Liver (tissue), 9 donors: ENCODE results near the gene EPHB2. TPM values are rescaled to one million over a fixed set of nuclear protein-coding genes. Genes with fewer than 3 reads are reported as not detected.
A peak's percentile ranks its signal among the peaks of the same experiment; 100 is the strongest.

Experiments used
- DNase-seq: peaks from one replicate; pipeline ENCODE4 v3.0.0-alpha.2; 2017; ENCODE audit warnings: low spot score
- H3K27ac ChIP-seq, 2 donors: one replicate each; pipeline ENCODE4 v1.7.0; 2013; ENCODE audit warnings: inconsistent platforms in 2 of 2, low read length in 2 of 2, control low read depth in 1 of 2, low read depth in 1 of 2, mild to moderate bottlenecking in 1 of 2
- H3K27me3 ChIP-seq, 4 donors: one replicate each; pipeline versions ENCODE4 v1.6.1 to v1.7.0; 2013; ENCODE audit warnings: low read length in 3 of 4, inconsistent platforms in 1 of 4, mild to moderate bottlenecking in 1 of 4, moderate library complexity in 1 of 4; ENCODE audit not compliant: control insufficient read depth in 4 of 4, insufficient read depth in 4 of 4
- H3K36me3 ChIP-seq, 4 donors: one replicate each; pipeline versions ENCODE4 v1.6.1 to v1.7.0; 2013; ENCODE audit warnings: low read length in 3 of 4, mild to moderate bottlenecking in 3 of 4, low read depth in 1 of 4, moderate library complexity in 1 of 4; ENCODE audit not compliant: control insufficient read depth in 4 of 4, insufficient read depth in 3 of 4
- H3K4me1 ChIP-seq, 4 donors: one replicate each; pipeline versions ENCODE4 v1.6.1 to v1.7.0; 2013; ENCODE audit warnings: low read length in 3 of 4, mild to moderate bottlenecking in 3 of 4, moderate library complexity in 1 of 4; ENCODE audit not compliant: control insufficient read depth in 4 of 4, insufficient read depth in 4 of 4
- H3K4me3 ChIP-seq, 3 donors: one replicate each; pipeline versions ENCODE4 v1.6.1 to v1.7.0; 2013; ENCODE audit warnings: low read length in 3 of 3, control low read depth in 1 of 3, low read depth in 1 of 3, mild to moderate bottlenecking in 1 of 3
- H3K9ac ChIP-seq, 2 donors: one replicate each; pipeline ENCODE4 v1.7.0; 2013; ENCODE audit warnings: low read length in 2 of 2, mild to moderate bottlenecking in 2 of 2, moderate library complexity in 2 of 2, control low read depth in 1 of 2, low read depth in 1 of 2
- H3K9me3 ChIP-seq, 4 donors: one replicate each; pipeline versions ENCODE4 v1.6.1 to v1.7.0; 2013; ENCODE audit warnings: low read length in 3 of 4; ENCODE audit not compliant: control insufficient read depth in 4 of 4
- EGR1 ChIP-seq, 2 donors: IDR thresholded peaks; 2 replicates each; pipeline ENCODE4 v1.6.1; 2016 to 2018; ENCODE audit warnings: antibody characterized with exemption in 2 of 2, low read depth in 2 of 2
- FOXA1 ChIP-seq: IDR thresholded peaks from 2 replicates; pipeline ENCODE4 v1.6.1; 2016; ENCODE audit warnings: antibody characterized with exemption
- FOXA2 ChIP-seq: IDR thresholded peaks from 2 replicates; pipeline ENCODE4 v1.6.1; 2016; ENCODE audit warnings: antibody characterized with exemption
- HNF4A ChIP-seq, 2 donors: conservative IDR thresholded peaks; 2 replicates each; pipeline ENCODE4 v1.6.1; 2016; ENCODE audit warnings: antibody characterized with exemption in 2 of 2, mild to moderate bottlenecking in 2 of 2
- HNF4G ChIP-seq: IDR thresholded peaks from 2 replicates; pipeline ENCODE4 v1.6.1; 2016; ENCODE audit warnings: antibody characterized with exemption
- JUND ChIP-seq, 2 donors: IDR thresholded peaks; 2 replicates each; pipeline ENCODE4 v1.6.1; 2016; ENCODE audit warnings: antibody characterized with exemption in 2 of 2
- NR2F2 ChIP-seq: IDR thresholded peaks from 2 replicates; pipeline ENCODE4 v1.6.1; 2016; ENCODE audit warnings: antibody characterized with exemption
- RAD21 ChIP-seq, 2 donors: IDR thresholded peaks; 2 replicates each; pipeline ENCODE4 v1.6.1; 2016; ENCODE audit warnings: antibody characterized with exemption in 2 of 2, mild to moderate bottlenecking in 2 of 2
- RXRA ChIP-seq, 2 donors: IDR thresholded peaks; 2 replicates each; pipeline ENCODE4 v1.6.1; 2017 to 2018; ENCODE audit warnings: antibody characterized with exemption in 2 of 2, mild to moderate bottlenecking in 1 of 2
- SP1 ChIP-seq: IDR thresholded peaks from 2 replicates; pipeline ENCODE4 v1.6.1; 2018; ENCODE audit warnings: antibody characterized with exemption, mild to moderate bottlenecking
- YY1 ChIP-seq: IDR thresholded peaks from 2 replicates; pipeline ENCODE4 v1.6.1; 2016; ENCODE audit warnings: antibody characterized with exemption, mild to moderate bottlenecking
- WGBS: extraction: QIAGEN DNeasy Blood & Tissue Kit; methylation state at CpG from one replicate; pipeline ENCODE4 v1.1.7; 2013; 5-methylcytosine and 5-hydroxymethylcytosine counted together
- polyA plus RNA-seq, 2 donors: library from polyadenylated mRNA; stranded (reverse) in 1 of 2; unstranded in 1 of 2; fragments of 200-250 nt in 1 of 2; fragments of >200 nt in 1 of 2; fragmentation: Nextera tagmentation in 1 of 2; extraction: Ambion mirVana in 1 of 2; gene quantifications; one replicate each; pipeline versions ENCODE4 v1.2.1 to v1.2.3, GENCODE V29; 2013 to 2015
- total RNA-seq, 2 donors: library from RNA; depleted of rRNA; stranded (reverse); fragments of >200 nt; gene quantifications; one replicate each; pipeline ENCODE4 v1.2.3, GENCODE V29; 2014
- TF ChIP-seq, protein P1 (sequence below): fragments of 150-350 bp; IDR thresholded peaks from 2 replicates; pipeline ENCODE4 v1.5.1; 2017; ENCODE audit warnings: improper control_type of control experiment, low read depth, low read length; ENCODE audit not compliant: missing input control
- TF ChIP-seq, protein P2 (sequence below): IDR thresholded peaks from 2 replicates; pipeline ENCODE4 v1.6.1; 2016; ENCODE audit warnings: antibody characterized with exemption
- TF ChIP-seq, protein P3 (sequence below): IDR thresholded peaks from 2 replicates; pipeline ENCODE4 v1.6.1; 2016; ENCODE audit warnings: antibody characterized with exemption
- TF ChIP-seq, protein P4 (sequence below): IDR thresholded peaks from 2 replicates; pipeline ENCODE4 v1.6.1; 2016; ENCODE audit warnings: antibody characterized with exemption
- donor health status: healthy.
- donor health status: healthy.
- donor health status: healthy.
- donor health status: healthy.
- donor health status: healthy.

EPHB2 gene
- 1 to 10 TPM in 1 of 2 donors, under 1 TPM in 1; 0.47 to 1.0 TPM for total RNA-seq
- under 1 TPM; 0.07 to 0.29 TPM for polyA plus RNA-seq

DNA sequence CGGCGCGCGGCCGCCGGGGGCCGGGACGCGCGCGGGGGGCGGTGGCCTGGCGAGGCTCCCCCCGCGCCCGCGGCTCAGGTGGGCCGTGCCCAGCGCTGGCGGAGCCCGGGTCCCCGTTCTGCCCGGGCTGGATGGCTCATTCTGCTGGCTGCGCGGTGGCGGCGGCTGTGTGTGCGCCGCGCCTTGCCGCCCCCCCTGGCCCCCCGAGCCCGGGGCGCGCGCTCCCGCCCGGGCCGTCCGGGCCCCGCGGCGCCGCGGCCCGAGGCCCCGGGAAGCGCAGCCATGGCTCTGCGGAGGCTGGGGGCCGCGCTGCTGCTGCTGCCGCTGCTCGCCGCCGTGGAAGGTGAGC, at the start of gene EPHB2:
Gene EPHB2 (plus strand): TSS at position 139 of the 349 bp plus-strand sequence. CDS start 144 bp downstream, at position 283.
- Histone ChIP-seq H3K4me1 (peaks cover 3 to 12% (median 5%) of the 10 kb centered on the region in 4 donors), H3K27me3 (peaks cover 0 to 4% (median under 1%) of the 10 kb centered on the region in 4 donors), H3K36me3 (no peaks in the 10 kb centered on the region), H3K9ac (no peak within 1 kb of the TSS), H3K9me3 (no peaks in the 10 kb centered on the region), H3K27ac (no peak within 1 kb of the TSS), H3K4me3 (peak within 1 kb of the TSS in 1 of 3 donors; percentile 71)
- TF ChIP-seq FOXA1: no peak
- no peak for TF ChIP-seq HNF4G
- TF ChIP-seq, protein P1, sequence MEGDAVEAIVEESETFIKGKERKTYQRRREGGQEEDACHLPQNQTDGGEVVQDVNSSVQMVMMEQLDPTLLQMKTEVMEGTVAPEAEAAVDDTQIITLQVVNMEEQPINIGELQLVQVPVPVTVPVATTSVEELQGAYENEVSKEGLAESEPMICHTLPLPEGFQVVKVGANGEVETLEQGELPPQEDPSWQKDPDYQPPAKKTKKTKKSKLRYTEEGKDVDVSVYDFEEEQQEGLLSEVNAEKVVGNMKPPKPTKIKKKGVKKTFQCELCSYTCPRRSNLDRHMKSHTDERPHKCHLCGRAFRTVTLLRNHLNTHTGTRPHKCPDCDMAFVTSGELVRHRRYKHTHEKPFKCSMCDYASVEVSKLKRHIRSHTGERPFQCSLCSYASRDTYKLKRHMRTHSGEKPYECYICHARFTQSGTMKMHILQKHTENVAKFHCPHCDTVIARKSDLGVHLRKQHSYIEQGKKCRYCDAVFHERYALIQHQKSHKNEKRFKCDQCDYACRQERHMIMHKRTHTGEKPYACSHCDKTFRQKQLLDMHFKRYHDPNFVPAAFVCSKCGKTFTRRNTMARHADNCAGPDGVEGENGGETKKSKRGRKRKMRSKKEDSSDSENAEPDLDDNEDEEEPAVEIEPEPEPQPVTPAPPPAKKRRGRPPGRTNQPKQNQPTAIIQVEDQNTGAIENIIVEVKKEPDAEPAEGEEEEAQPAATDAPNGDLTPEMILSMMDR: no peak
- TF ChIP-seq, protein P2, sequence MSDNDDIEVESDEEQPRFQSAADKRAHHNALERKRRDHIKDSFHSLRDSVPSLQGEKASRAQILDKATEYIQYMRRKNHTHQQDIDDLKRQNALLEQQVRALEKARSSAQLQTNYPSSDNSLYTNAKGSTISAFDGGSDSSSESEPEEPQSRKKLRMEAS: no peak
- TF ChIP-seq, protein P3, sequence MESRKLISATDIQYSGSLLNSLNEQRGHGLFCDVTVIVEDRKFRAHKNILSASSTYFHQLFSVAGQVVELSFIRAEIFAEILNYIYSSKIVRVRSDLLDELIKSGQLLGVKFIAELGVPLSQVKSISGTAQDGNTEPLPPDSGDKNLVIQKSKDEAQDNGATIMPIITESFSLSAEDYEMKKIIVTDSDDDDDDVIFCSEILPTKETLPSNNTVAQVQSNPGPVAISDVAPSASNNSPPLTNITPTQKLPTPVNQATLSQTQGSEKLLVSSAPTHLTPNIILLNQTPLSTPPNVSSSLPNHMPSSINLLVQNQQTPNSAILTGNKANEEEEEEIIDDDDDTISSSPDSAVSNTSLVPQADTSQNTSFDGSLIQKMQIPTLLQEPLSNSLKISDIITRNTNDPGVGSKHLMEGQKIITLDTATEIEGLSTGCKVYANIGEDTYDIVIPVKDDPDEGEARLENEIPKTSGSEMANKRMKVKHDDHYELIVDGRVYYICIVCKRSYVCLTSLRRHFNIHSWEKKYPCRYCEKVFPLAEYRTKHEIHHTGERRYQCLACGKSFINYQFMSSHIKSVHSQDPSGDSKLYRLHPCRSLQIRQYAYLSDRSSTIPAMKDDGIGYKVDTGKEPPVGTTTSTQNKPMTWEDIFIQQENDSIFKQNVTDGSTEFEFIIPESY: no peak
- TF ChIP-seq HNF4A (conservative IDR thresholded peaks at IDR 0.05): no peak
- WGBS: under 1% methylated on average over 55 of the region's 55 CpGs
- DNase-seq: no peak

DNA sequence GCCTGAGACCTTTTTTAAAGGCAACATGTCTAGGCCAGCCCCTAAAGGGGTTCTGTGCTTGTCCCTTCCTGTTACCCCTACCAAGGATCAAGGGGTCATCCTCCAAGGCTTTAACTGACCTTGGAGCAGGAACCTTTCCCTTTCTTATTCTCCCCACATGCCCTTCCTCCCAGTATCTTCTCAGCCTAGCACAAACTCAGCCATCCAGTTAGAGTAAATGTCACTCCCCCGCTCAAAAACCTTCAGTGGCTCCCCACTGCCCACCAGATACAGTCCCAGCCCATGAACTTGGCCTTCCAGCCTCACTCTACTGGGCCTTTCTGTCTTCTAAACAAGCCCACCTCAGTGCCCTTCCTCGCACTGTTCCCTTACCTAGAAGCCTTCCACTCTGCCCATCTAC, 48.8 kb upstream of the EPHB2 start:
- Histone ChIP-seq H3K9me3 (no peaks in the 10 kb centered on the region), H3K9ac (no peak overlapping the region), H3K27ac (no peak overlapping the region), H3K27me3 (no peaks in the 10 kb centered on the region), H3K4me1 (no peaks in the 10 kb centered on the region), H3K4me3 (no peak overlapping the region), H3K36me3 (no peaks in the 10 kb centered on the region)
- 75% methylated on average over 2 of the region's 2 CpGs for WGBS
- DNase-seq: no peak
- TF ChIP-seq HNF4A (conservative IDR thresholded peaks at IDR 0.05): no peak
- no peak for TF ChIP-seq EGR1 (IDR thresholded peaks at IDR 0.05; ENCODE audit: low read depth in 2 of 2)
- TF ChIP-seq JUND (IDR thresholded peaks at IDR 0.05): no peak
- TF ChIP-seq RAD21 (IDR thresholded peaks at IDR 0.05): no peak
- TF ChIP-seq, protein P1: no peak
- no peak for TF ChIP-seq HNF4G
- TF ChIP-seq, protein P4, sequence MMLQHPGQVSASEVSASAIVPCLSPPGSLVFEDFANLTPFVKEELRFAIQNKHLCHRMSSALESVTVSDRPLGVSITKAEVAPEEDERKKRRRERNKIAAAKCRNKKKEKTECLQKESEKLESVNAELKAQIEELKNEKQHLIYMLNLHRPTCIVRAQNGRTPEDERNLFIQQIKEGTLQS: no peak

DNA sequence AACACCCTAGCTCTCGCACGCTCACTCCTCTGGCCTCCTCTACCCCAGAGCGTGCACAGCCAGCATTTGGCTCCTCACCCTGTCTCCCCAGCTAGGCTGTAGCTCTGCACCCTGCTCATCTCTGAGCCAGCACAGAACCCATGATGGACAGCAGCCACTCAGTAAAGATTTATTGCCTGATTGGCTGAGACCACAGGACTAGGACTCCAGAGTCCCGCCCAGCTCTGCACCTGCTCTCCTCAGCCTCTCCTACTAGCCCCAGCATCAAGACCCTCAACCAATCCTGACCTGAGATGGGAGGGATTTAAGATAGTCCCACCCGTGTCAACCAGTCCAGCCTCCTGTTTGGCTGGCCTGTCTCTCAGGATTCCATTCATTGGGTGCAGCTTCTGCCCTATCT, 48.3 kb upstream of the EPHB2 start:
- H3K27me3 ChIP-seq: no peaks in the 10 kb centered on the region
- no peaks in the 10 kb centered on the region for H3K9me3 ChIP-seq
- no peak overlapping the region for H3K9ac ChIP-seq
- H3K4me1 ChIP-seq: no peaks in the 10 kb centered on the region
- no peak for DNase-seq
- no peak overlapping the region for H3K4me3 ChIP-seq
- H3K27ac ChIP-seq: no peak overlapping the region
- H3K36me3 ChIP-seq: no peaks in the 10 kb centered on the region
- WGBS: 67% methylated on average over 5 of the region's 5 CpGs
- no peak for TF ChIP-seq NR2F2
- TF ChIP-seq HNF4G: no peak
- TF ChIP-seq, protein P4: no peak
- TF ChIP-seq, protein P3: no peak
- TF ChIP-seq SP1: no peak
- TF ChIP-seq FOXA2: no peak
- TF ChIP-seq YY1: no peak
- no peak for TF ChIP-seq JUND (IDR thresholded peaks at IDR 0.05)
- TF ChIP-seq, protein P1: no peak
- TF ChIP-seq, protein P2: no peak
- no peak for TF ChIP-seq RXRA (IDR thresholded peaks at IDR 0.05)
